Effector memory CD4-positive, alpha-beta T cell (primary cell): ENCODE measurements around the gene ZNF423.

Source experiments
- DNase-seq, 3 donors: peaks; one replicate each; pipeline ENCODE4 v3.0.0-alpha.2; 2020
- H3K27ac ChIP-seq: 2 replicates; pipeline ENCODE4 v1.7.0; 2013; ENCODE audit warnings: mild to moderate bottlenecking, low read length, moderate library complexity; ENCODE audit not compliant: insufficient read depth, poor library complexity, severe bottlenecking
- H3K27me3 ChIP-seq: replicated peaks from 2 replicates; pipeline ENCODE4 v1.7.0; 2013; ENCODE audit warnings: mild to moderate bottlenecking, low read length; ENCODE audit not compliant: insufficient read depth, control insufficient read depth, poor library complexity, severe bottlenecking
- H3K36me3 ChIP-seq: 2 replicates; pipeline ENCODE4 v1.7.0; 2013; ENCODE audit warnings: mild to moderate bottlenecking, low read length, moderate library complexity; ENCODE audit not compliant: control insufficient read depth, insufficient read depth
- H3K4me1 ChIP-seq: 2 replicates; pipeline ENCODE4 v1.7.0; 2013; ENCODE audit warnings: low read length, mild to moderate bottlenecking; ENCODE audit not compliant: control insufficient read depth, insufficient read depth, poor library complexity, severe bottlenecking
- H3K4me3 ChIP-seq: 2 replicates; pipeline ENCODE4 v1.7.0; 2013; ENCODE audit warnings: low read length, low read depth, mild to moderate bottlenecking; ENCODE audit not compliant: insufficient read depth, poor library complexity, severe bottlenecking
- H3K9me3 ChIP-seq: 2 replicates; pipeline ENCODE4 v1.7.0; 2013; ENCODE audit warnings: mild to moderate bottlenecking, low read length, moderate library complexity; ENCODE audit not compliant: control insufficient read depth

Gene ZNF423

GRCh38 chr16:49456763-49457162, 399.1 kb downstream of the ZNF423 start:
- H3K9me3 ChIP-seq, result no peaks in the 10 kb centered on the region

GRCh38 chr16:49455991-49456745, 399.7 kb downstream of the ZNF423 start:
- no peak for DNase-seq
- H3K27ac ChIP-seq, result no peak overlapping the region
- H3K4me3 ChIP-seq, result no peak overlapping the region
- no peaks in the 10 kb centered on the region for H3K9me3 ChIP-seq
- H3K36me3 ChIP-seq, result no peaks in the 10 kb centered on the region
- no peaks in the 10 kb centered on the region for H3K4me1 ChIP-seq
- H3K27me3 ChIP-seq, result no peaks in the 10 kb centered on the region

More at GRCh38 chr16:49456763-49457162, 399.1 kb downstream of the ZNF423 start:
- Histone ChIP-seq H3K4me3 (no peak overlapping the region), H3K4me1 (no peaks in the 10 kb centered on the region), H3K27ac (no peak overlapping the region), H3K27me3 (no peaks in the 10 kb centered on the region), H3K36me3 (no peaks in the 10 kb centered on the region)
- no peak for DNase-seq

- Histone ChIP-seq H3K4me1 (no peaks in the 10 kb centered on the region), H3K9me3 (no peaks in the 10 kb centered on the region), H3K36me3 (no peaks in the 10 kb centered on the region), H3K27me3 (no peaks in the 10 kb centered on the region), H3K4me3 (no peak overlapping the region), H3K27ac (no peak overlapping the region)
- DNase-seq, result no peak
Measured at GRCh38 chr16:49455181-49455990, 400.5 kb downstream of the ZNF423 start.

GRCh38 chr16:49454426-49455180, 401.3 kb downstream of the ZNF423 start:
- Histone ChIP-seq H3K27ac (no peak overlapping the region), H3K4me1 (no peaks in the 10 kb centered on the region), H3K27me3 (no peaks in the 10 kb centered on the region), H3K9me3 (no peaks in the 10 kb centered on the region), H3K36me3 (no peaks in the 10 kb centered on the region), H3K4me3 (no peak overlapping the region)
- DNase-seq, result no peak

- Histone ChIP-seq H3K4me3 (no peak overlapping the region), H3K4me1 (no peaks in the 10 kb centered on the region), H3K27ac (no peak overlapping the region), H3K27me3 (no peaks in the 10 kb centered on the region), H3K9me3 (no peaks in the 10 kb centered on the region), H3K36me3 (no peaks in the 10 kb centered on the region)
- no peak for DNase-seq
Measured at GRCh38 chr16:49453983-49454382, 401.9 kb downstream of the ZNF423 start.

- no peaks in the 10 kb centered on the region for H3K4me1 ChIP-seq
- H3K27ac ChIP-seq, result no peak overlapping the region
- no peaks in the 10 kb centered on the region for H3K27me3 ChIP-seq
- no peaks in the 10 kb centered on the region for H3K9me3 ChIP-seq
- no peaks in the 10 kb centered on the region for H3K36me3 ChIP-seq
- no peak overlapping the region for H3K4me3 ChIP-seq
- no peak for DNase-seq
Measured at GRCh38 chr16:49453021-49453420, 402.9 kb downstream of the ZNF423 start.

- DNase-seq, result no peak
- H3K36me3 ChIP-seq, result no peaks in the 10 kb centered on the region
- no peaks in the 10 kb centered on the region for H3K9me3 ChIP-seq
- no peak overlapping the region for H3K4me3 ChIP-seq
- no peak overlapping the region for H3K27ac ChIP-seq
- no peaks in the 10 kb centered on the region for H3K27me3 ChIP-seq
- no peaks in the 10 kb centered on the region for H3K4me1 ChIP-seq
Measured at GRCh38 chr16:49452578-49452977, 403.3 kb downstream of the ZNF423 start.

GRCh38 chr16:49452108-49452507, 403.8 kb downstream of the ZNF423 start:
- Histone ChIP-seq H3K4me1 (no peaks in the 10 kb centered on the region), H3K9me3 (no peaks in the 10 kb centered on the region), H3K27me3 (no peaks in the 10 kb centered on the region), H3K27ac (no peak overlapping the region), H3K4me3 (no peak overlapping the region), H3K36me3 (no peaks in the 10 kb centered on the region)
- no peak for DNase-seq

- DNase-seq, result no peak
- H3K36me3 ChIP-seq, result no peaks in the 10 kb centered on the region
- peaks cover 2% of the 10 kb centered on the region for H3K4me1 ChIP-seq
- no peak overlapping the region for H3K27ac ChIP-seq
- H3K9me3 ChIP-seq, result no peaks in the 10 kb centered on the region
- no peaks in the 10 kb centered on the region for H3K27me3 ChIP-seq
- no peak overlapping the region for H3K4me3 ChIP-seq
Measured at GRCh38 chr16:49446805-49447204, 409.1 kb downstream of the ZNF423 start.
